T-helper 9 cell (primary cell): Measurements from ENCODE around the gene FAM210A.

Experiments used
- DNase-seq: peaks from one replicate; pipeline ENCODE4 v3.0.0-alpha.2; 2020

FAM210A gene

DNA sequence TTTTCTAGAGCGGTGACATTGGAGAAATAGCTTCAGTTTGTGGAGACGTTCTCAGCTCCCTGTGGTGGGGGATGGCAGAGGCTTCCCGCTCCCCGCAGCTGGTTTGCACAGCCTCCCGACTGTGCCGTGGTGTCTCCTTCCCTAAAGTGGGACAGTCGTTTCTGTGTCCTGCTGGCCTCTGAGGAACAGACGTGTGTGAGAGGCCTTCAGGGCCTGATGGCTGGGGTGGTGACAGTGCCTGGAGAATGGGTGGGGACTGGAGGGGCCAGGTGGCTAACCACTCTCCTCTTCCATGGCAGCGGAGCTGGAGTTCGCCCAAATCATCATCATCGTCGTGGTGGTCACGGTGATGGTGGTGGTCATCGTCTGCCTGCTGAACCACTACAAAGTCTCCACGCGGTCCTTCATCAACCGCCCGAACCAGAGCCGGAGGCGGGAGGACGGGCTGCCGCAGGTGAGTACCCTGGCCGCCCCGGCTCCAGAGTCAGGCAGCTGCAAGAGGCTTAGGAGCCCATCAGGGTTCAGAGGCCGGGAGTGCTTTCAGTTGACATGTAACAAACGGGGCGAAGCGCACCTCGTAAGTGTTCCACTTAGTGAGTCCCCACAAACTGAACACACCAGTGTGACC lies 105.4 kb downstream of the FAM210A start:
- DNase-seq: no peak

GRCh38 chr18:13620206-13620672 lies 106.1 kb downstream of the FAM210A start:
- no peak for DNase-seq

- DNase-seq: no peak
These were observed 106.7 kb downstream of the FAM210A start for GRCh38 chr18:13619505-13620205.

DNA sequence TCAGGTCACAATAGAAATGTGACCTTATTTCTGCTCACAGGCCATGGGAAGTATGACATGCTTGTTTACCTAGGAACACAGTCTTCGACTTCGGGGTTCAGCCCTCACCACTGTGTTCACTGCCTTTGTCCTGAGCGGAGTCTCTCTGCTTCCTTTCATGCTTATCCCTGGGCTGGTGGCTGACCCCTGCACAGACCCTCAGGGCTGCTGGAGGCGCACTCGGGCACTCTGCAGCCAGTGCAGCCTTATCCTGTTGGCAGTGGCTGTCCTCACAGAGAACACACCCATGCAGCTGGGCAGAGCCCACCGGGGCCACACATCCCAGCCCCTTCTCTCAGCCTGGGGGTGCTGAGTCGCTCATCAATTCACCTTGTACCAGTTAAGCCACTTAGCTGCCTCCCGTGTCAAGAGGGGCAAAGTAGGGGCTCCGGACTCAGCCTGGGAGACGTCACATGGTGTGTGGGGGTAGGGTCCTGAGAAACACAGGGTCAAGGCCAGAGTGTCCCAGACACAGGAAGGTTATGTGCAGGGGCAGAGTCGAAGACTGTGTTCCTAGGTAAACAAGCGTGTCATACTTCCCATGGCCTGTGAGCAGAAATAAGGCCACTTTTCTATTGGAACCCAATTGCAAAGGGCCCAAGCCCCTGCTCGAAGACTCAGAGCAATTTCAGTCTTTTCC lies 107.5 kb downstream of the FAM210A start:
- no peak for DNase-seq

GRCh38 chr18:13617826-13618515 lies 108.4 kb downstream of the FAM210A start:
- DNase-seq: no peak

GRCh38 chr18:13616525-13617035 lies 109.8 kb downstream of the FAM210A start:
- no peak for DNase-seq

- DNase-seq: no peak
These were observed 110.3 kb downstream of the FAM210A start for GRCh38 chr18:13616041-13616440.

GRCh38 chr18:13615432-13615861 lies 110.9 kb downstream of the FAM210A start:
- no peak for DNase-seq

- peak; percentile 17 for DNase-seq
These were observed 111.6 kb downstream of the FAM210A start for GRCh38 chr18:13614641-13615288.

- DNase-seq: no peak
These were observed 112.5 kb downstream of the FAM210A start for GRCh38 chr18:13613591-13614501.
